Naive thymus-derived CD4-positive, alpha-beta T cell (primary cell): ENCODE results near the gene SLC35G2. TPM values are rescaled to one million over a fixed set of nuclear protein-coding genes. Genes with fewer than 3 reads are reported as not detected.
"Not testable (repeated sequence)": the region's sequence is repeated elsewhere in the genome, so short reads cannot be mapped to it uniquely, and the experiment has no call there.

ENCODE experiments used
- ATAC-seq: fragments of 150-1000 bp; cut with Tn5 transposase; 2 replicates; pipeline ENCODE4 v1.10.0; 2021; ENCODE audit warnings: mild to moderate bottlenecking, moderate library complexity
- CTCF ChIA-PET: fragments of 350-600 bp; sonication (Branson Sonifier 250); formaldehyde crosslinking; loops from one replicate; lab custom pipeline; 2021; ENCODE audit warnings: antibody characterized with exemption; lab: Charles Lee
- POLR2A ChIA-PET: fragments of 350-600 bp; sonication (Branson Sonifier 250); formaldehyde crosslinking; loops from one replicate; lab custom pipeline; 2021; ENCODE audit warnings: antibody characterized with exemption, inconsistent platforms; lab: Charles Lee
- DNase-seq, 9 donors: peaks; one replicate each; pipeline versions ENCODE4 v3.0.0 to v3.0.0-alpha.2; 2020 to 2022; ENCODE audit warnings: mixed read lengths in 1 of 9
- H3K27ac ChIP-seq: one replicate; pipeline ENCODE4 v1.7.0; 2013; ENCODE audit warnings: mild to moderate bottlenecking, low read depth, low read length, moderate library complexity
- H3K27me3 ChIP-seq, 2 donors: one replicate each; pipeline ENCODE4 v1.7.0; 2013; ENCODE audit warnings: low read length in 2 of 2, mild to moderate bottlenecking in 2 of 2, moderate library complexity in 2 of 2; ENCODE audit not compliant: control insufficient read depth in 2 of 2, insufficient read depth in 2 of 2
- H3K36me3 ChIP-seq, 3 experiments: 1 replicate in 2 of 3; 2 replicates in 1 of 3; pipeline ENCODE4 v1.7.0; 2013; ENCODE audit warnings: low read length in 3 of 3, mild to moderate bottlenecking in 3 of 3, moderate library complexity in 1 of 3; ENCODE audit not compliant: insufficient read depth in 3 of 3, control insufficient read depth in 2 of 3
- H3K4me1 ChIP-seq, 2 donors: one replicate each; pipeline ENCODE4 v1.7.0; 2013; ENCODE audit warnings: low read length in 2 of 2, mild to moderate bottlenecking in 2 of 2, moderate library complexity in 1 of 2; ENCODE audit not compliant: control insufficient read depth in 2 of 2, insufficient read depth in 2 of 2
- H3K4me3 ChIP-seq: 2 replicates; pipeline ENCODE4 v1.7.0; 2013; ENCODE audit warnings: mild to moderate bottlenecking, low read length
- H3K9me3 ChIP-seq, 3 experiments: 1 replicate in 2 of 3; 2 replicates in 1 of 3; pipeline ENCODE4 v1.7.0; 2013; ENCODE audit warnings: low read length in 3 of 3; ENCODE audit not compliant: control insufficient read depth in 2 of 3
- H3K27ac Mint-ChIP-seq, 9 donors: one replicate each; pipeline ENCODE4 v1.8.0; 2020 to 2022; ENCODE audit warnings: mixed read lengths in 9 of 9, mild to moderate bottlenecking in 8 of 9, moderate library complexity in 5 of 9, inconsistent platforms in 2 of 9
- H3K27me3 Mint-ChIP-seq, 5 donors: one replicate each; pipeline ENCODE4 v1.8.0; 2021 to 2022; ENCODE audit warnings: mixed read lengths in 5 of 5, mild to moderate bottlenecking in 1 of 5
- H3K36me3 Mint-ChIP-seq, 5 donors: one replicate each; pipeline ENCODE4 v1.8.0; 2020 to 2022; ENCODE audit warnings: mixed read lengths in 5 of 5, mild to moderate bottlenecking in 3 of 5, inconsistent platforms in 1 of 5
- H3K4me1 Mint-ChIP-seq, 7 donors: one replicate each; pipeline ENCODE4 v1.8.0; 2020 to 2022; ENCODE audit warnings: mixed read lengths in 7 of 7, mild to moderate bottlenecking in 3 of 7, inconsistent platforms in 1 of 7
- H3K4me3 Mint-ChIP-seq, 10 donors: one replicate each; pipeline ENCODE4 v1.8.0; 2020 to 2022; ENCODE audit warnings: mild to moderate bottlenecking in 10 of 10, mixed read lengths in 10 of 10, moderate library complexity in 6 of 10, inconsistent platforms in 2 of 10
- H3K9me3 Mint-ChIP-seq, 11 donors: one replicate each; pipeline ENCODE4 v1.8.0; 2020 to 2022; ENCODE audit warnings: mixed read lengths in 11 of 11, mild to moderate bottlenecking in 4 of 11, inconsistent platforms in 1 of 11, moderate library complexity in 1 of 11
- intact Hi-C, 2 donors: fragments of 100-400 bp; cut with micrococcal nuclease; formaldehyde crosslinking; loops; one replicate each; pipeline ENCODE4 v1.15.1; 2023
- polyA plus RNA-seq, 2 donors: library from polyadenylated mRNA; unstranded; fragments of 300-500 nt; fragmentation: Illumina TruSeq; gene quantifications; one replicate each; pipeline ENCODE4 v1.2.3, GENCODE V29; 2021
- total RNA-seq, 6 experiments: library from RNA in 5 of 6; stranded (reverse) in 5 of 6; gene quantifications; 1 replicate in 5 of 6; 2 replicates in 1 of 6; pipeline ENCODE4 v1.2.3 and lab custom pipeline; 2021 to 2026

The SLC35G2 gene
- total and polyA plus RNA-seq, 7 experiments from 2014 or later, result 0.10 to 0.60 TPM; not detected in 5

- Mint-ChIP-seq H3K9me3 (peaks cover 0 to 30% (median 10%) of the 10 kb centered on the region in 11 donors), H3K4me1 (peaks cover 49 to 84% (median 77%) of the 10 kb centered on the region in 7 donors), H3K27ac (peak overlapping the region in 1 of 9 donors; percentile 46), H3K4me3 (peak overlapping the region in 2 of 10 donors; percentile 6 to 26), H3K36me3 (peaks cover 9 to 57% (median 39%) of the 10 kb centered on the region in 5 donors)
- H3K9me3 ChIP-seq, H3K27ac ChIP-seq, H3K27me3 Mint-ChIP-seq, DNase-seq, H3K27me3 ChIP-seq, POLR2A ChIA-PET, H3K4me3 ChIP-seq, ATAC-seq, H3K36me3 ChIP-seq: not testable (repeated sequence)
- intact Hi-C loops, result loop anchor here in 1 of 2 donors (5.0 kb wide), 1 partner anchor 35 kb away; the partner anchor contains the start of gene NCK1
- peaks cover 6 to 23% of the 10 kb centered on the region in 2 donors for H3K4me1 ChIP-seq
- CTCF ChIA-PET, result interaction anchor here (1.1 kb wide), 1 partner anchor 23 kb away, joined by 3 read pairs; no protein-coding TSS in a partner anchor
Observed at GRCh38 chr3:136897171-136897570, 78.2 kb downstream of the SLC35G2 start.

DNA sequence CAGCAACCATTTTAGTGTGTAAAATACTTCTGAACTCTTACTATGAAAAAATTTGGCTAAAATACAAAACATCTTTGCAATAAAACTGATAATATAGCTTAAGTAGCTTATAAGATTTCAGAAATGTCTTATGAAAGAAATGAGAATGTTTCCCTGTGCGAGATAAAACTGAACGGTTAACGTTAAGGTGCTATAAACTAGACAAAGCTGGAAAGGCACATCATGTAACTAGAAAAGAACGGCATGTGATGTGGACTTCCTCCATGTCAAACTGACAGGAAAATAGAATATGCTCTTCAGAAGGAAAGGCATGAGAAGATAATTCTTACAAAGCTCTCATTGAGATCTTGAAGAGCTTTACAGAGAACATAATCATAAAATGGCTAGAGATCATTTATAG is 79.6 kb downstream of the SLC35G2 start:
- H3K4me3 ChIP-seq, result no peak overlapping the region
- peaks cover 0 to under 1% (median 0%) of the 10 kb centered on the region in 3 experiments for H3K9me3 ChIP-seq
- Mint-ChIP-seq H3K27me3 (no peaks in the 10 kb centered on the region), H3K36me3 (peaks cover 16 to 56% (median 45%) of the 10 kb centered on the region in 5 donors), H3K4me1 (peaks cover 45 to 77% (median 74%) of the 10 kb centered on the region in 7 donors), H3K4me3 (peak overlapping the region; percentile 11 to 67 (median 44)), H3K27ac (peak overlapping the region; percentile 38 to 86 (median 51)), H3K9me3 (peaks cover 0 to 42% (median 20%) of the 10 kb centered on the region in 11 donors)
- intact Hi-C loops, result loop anchor here in 1 of 2 donors (5.0 kb wide), 1 partner anchor 36 kb away; the partner anchor contains the start of gene NCK1
- ChIA-PET POLR2A (interaction anchor here (1.4 kb wide), 1 partner anchor 146 kb away, joined by 3 read pairs; the partner anchor contains the start of gene STAG1), CTCF (interaction anchor here (1.1 kb wide), 1 partner anchor 21 kb away, joined by 3 read pairs; no protein-coding TSS in a partner anchor)
- peak in 1 of 9 donors; percentile 11 for DNase-seq
- peaks cover 6 to 16% of the 10 kb centered on the region in 2 donors for H3K4me1 ChIP-seq
- H3K36me3 ChIP-seq, result peaks cover 0 to 6% (median 0%) of the 10 kb centered on the region in 3 experiments
- ATAC-seq, result no peak
- H3K27me3 ChIP-seq, result no peaks in the 10 kb centered on the region
- peak overlapping the region; percentile 2 for H3K27ac ChIP-seq

GRCh38 chr3:136898954-136899353 is 80.0 kb downstream of the SLC35G2 start:
- H3K36me3 Mint-ChIP-seq, result peaks cover 16 to 55% (median 47%) of the 10 kb centered on the region in 5 donors
- Histone ChIP-seq H3K27ac (peak overlapping the region; percentile 2), H3K4me1 (peaks cover 6 to 16% of the 10 kb centered on the region in 2 donors), H3K4me3 (no peak overlapping the region), H3K27me3 (no peaks in the 10 kb centered on the region), H3K36me3 (peaks cover 0 to 9% (median 0%) of the 10 kb centered on the region in 3 experiments), H3K9me3 (peaks cover 0 to 4% (median 3%) of the 10 kb centered on the region in 3 experiments)
- ChIA-PET POLR2A (interaction anchor here (1.4 kb wide), 1 partner anchor 146 kb away, joined by 3 read pairs; the partner anchor contains the start of gene STAG1), CTCF (no interaction called here)
- peaks cover 41 to 77% (median 69%) of the 10 kb centered on the region in 7 donors for H3K4me1 Mint-ChIP-seq
- H3K27me3 Mint-ChIP-seq, result no peaks in the 10 kb centered on the region
- peak; percentile 37 for ATAC-seq
- H3K9me3 Mint-ChIP-seq, result peaks cover 0 to 46% (median 22%) of the 10 kb centered on the region in 11 donors
- peak overlapping the region; percentile 33 to 86 (median 51) for H3K27ac Mint-ChIP-seq
- peak overlapping the region in 8 of 10 donors; percentile 9 to 67 (median 54) for H3K4me3 Mint-ChIP-seq
- no peak for DNase-seq
- intact Hi-C loops, result loop anchor here in 1 of 2 donors (5.0 kb wide), 1 partner anchor 37 kb away; the partner anchor contains the start of gene NCK1

- no peak for DNase-seq
- no peak overlapping the region for H3K27ac ChIP-seq
- Mint-ChIP-seq H3K36me3 (peaks cover 16 to 55% (median 52%) of the 10 kb centered on the region in 5 donors), H3K4me3 (peak overlapping the region in 9 of 10 donors; percentile 13 to 68 (median 59)), H3K27ac (peak overlapping the region in 8 of 9 donors; percentile 38 to 86 (median 58)), H3K9me3 (peaks cover 0 to 53% (median 26%) of the 10 kb centered on the region in 11 donors), H3K27me3 (no peaks in the 10 kb centered on the region), H3K4me1 (peaks cover 35 to 71% (median 63%) of the 10 kb centered on the region in 7 donors)
- ChIA-PET POLR2A (no interaction called here), CTCF (no interaction called here)
- peaks cover 0 to 9% (median 0%) of the 10 kb centered on the region in 3 experiments for H3K36me3 ChIP-seq
- ATAC-seq, result peak; percentile 78
- intact Hi-C loops, result loop anchor here in 1 of 2 donors (5.0 kb wide), 1 partner anchor 37 kb away; the partner anchor contains the start of gene NCK1
- H3K9me3 ChIP-seq, result peaks cover 3 to 11% (median 3%) of the 10 kb centered on the region in 3 experiments
- H3K4me3 ChIP-seq, result no peak overlapping the region
- H3K27me3 ChIP-seq, result no peaks in the 10 kb centered on the region
- H3K4me1 ChIP-seq, result peaks cover 6 to 16% of the 10 kb centered on the region in 2 donors
Observed at GRCh38 chr3:136899622-136900158, 80.8 kb downstream of the SLC35G2 start.

DNA sequence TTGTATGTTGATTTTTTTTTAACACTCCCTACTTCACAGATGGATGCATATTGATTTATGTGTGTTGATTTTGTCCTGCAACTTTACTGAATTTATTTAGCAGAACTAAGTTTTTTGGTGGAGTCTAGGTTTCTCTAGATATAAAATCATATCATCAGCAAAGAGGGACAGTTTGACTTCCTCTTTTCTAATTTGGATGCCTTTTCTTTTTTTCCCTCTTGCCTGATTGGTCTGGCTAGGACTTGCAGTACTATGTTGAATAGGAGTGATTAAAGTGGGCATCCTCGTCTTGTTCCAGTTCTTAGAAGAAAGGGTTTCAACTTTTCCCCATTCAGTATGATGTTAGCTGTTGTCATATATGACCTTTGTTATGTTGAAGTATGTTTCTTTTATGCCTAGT is 81.8 kb downstream of the SLC35G2 start:
- ATAC-seq, intact Hi-C loops, H3K27ac ChIP-seq, H3K27me3 ChIP-seq, POLR2A ChIA-PET, H3K36me3 ChIP-seq, DNase-seq, H3K4me3 ChIP-seq, H3K27me3 Mint-ChIP-seq, CTCF ChIA-PET: not testable (repeated sequence)
- Mint-ChIP-seq H3K27ac (peak overlapping the region in 5 of 9 donors; percentile 42 to 89 (median 51)), H3K4me3 (peak overlapping the region in 7 of 10 donors; percentile 7 to 67 (median 33)), H3K36me3 (peaks cover 16 to 61% (median 53%) of the 10 kb centered on the region in 5 donors), H3K4me1 (peaks cover 35 to 75% (median 62%) of the 10 kb centered on the region in 7 donors), H3K9me3 (peaks cover 0 to 64% (median 31%) of the 10 kb centered on the region in 11 donors)
- Histone ChIP-seq H3K4me1 (peaks cover 6 to 16% of the 10 kb centered on the region in 2 donors), H3K9me3 (peaks cover 3 to 11% (median 3%) of the 10 kb centered on the region in 3 experiments)

GRCh38 chr3:136901391-136901790 is 82.5 kb downstream of the SLC35G2 start:
- Mint-ChIP-seq H3K27me3 (no peaks in the 10 kb centered on the region), H3K4me3 (peak overlapping the region in 5 of 10 donors; percentile 12 to 67 (median 33)), H3K36me3 (peaks cover 16 to 60% (median 56%) of the 10 kb centered on the region in 5 donors), H3K9me3 (peaks cover 0 to 67% (median 34%) of the 10 kb centered on the region in 11 donors), H3K27ac (peak overlapping the region in 5 of 9 donors; percentile 5 to 81 (median 42)), H3K4me1 (peaks cover 39 to 76% (median 62%) of the 10 kb centered on the region in 7 donors)
- Histone ChIP-seq H3K27ac (no peak overlapping the region), H3K9me3 (peaks cover 3 to 11% (median 3%) of the 10 kb centered on the region in 3 experiments), H3K36me3 (peaks cover 0 to 9% (median 0%) of the 10 kb centered on the region in 3 experiments), H3K4me3 (no peak overlapping the region), H3K27me3 (no peaks in the 10 kb centered on the region), H3K4me1 (peaks cover 12 to 22% of the 10 kb centered on the region in 2 donors)
- no peak for DNase-seq
- no peak for ATAC-seq
- intact Hi-C loops, result no loop called here
- ChIA-PET CTCF (no interaction called here), POLR2A (no interaction called here)
